HCT116 (cell line): ENCODE results near the gene VAV2. TPM values are rescaled to one million over a fixed set of nuclear protein-coding genes. Genes with fewer than 3 reads are reported as not detected.

Source experiments
- ATAC-seq: fragments of 200-7000 bp; cut with Tn5 transposase; 2 replicates; pipeline ENCODE4 v1.9.1; 2020; ENCODE audit warnings: mild to moderate bottlenecking, moderate library complexity
- BruUV-seq: library from RNA; stranded (reverse); fragments of 400-500 nt; replicated peaks from 2 replicates; lab custom pipeline; 2021; lab: Mats Ljungman, UMichigan
- CTCF ChIA-PET: fragments of 300-600 bp; sonication (Branson Sonifier 250); formaldehyde crosslinking; loops from one replicate; lab custom pipeline; 2021; ENCODE audit warnings: antibody characterized with exemption; lab: Charles Lee
- POLR2A ChIA-PET: fragments of 300-600, 350-600 bp; sonication (Branson Sonifier 250); formaldehyde crosslinking; loops from one replicate; lab custom pipeline; 2021; ENCODE audit warnings: antibody characterized with exemption; lab: Charles Lee
- RAD21 ChIA-PET, 2 experiments: fragments of 300-600 bp; sonication (Branson Sonifier 250); formaldehyde crosslinking; loops; one replicate each; lab custom pipeline; 2023; ENCODE audit warnings: low total read pairs in 2 of 2; ENCODE audit not compliant: uncharacterized antibody in 2 of 2, unreplicated experiment in 2 of 2, low non-redundant PET in 1 of 2; lab: Charles Lee
- DNase-seq: peaks from one replicate; pipeline ENCODE4 v3.0.0-alpha.2; 2010; ENCODE audit warnings: low read depth, low spot score
- H2AFZ ChIP-seq: fragments of 200-600 bp; shearing (Covaris generic), sonication (generic); 2 replicates; pipeline ENCODE4 v1.6.1; 2017; ENCODE audit warnings: low read depth, mixed run types, mixed read lengths, antibody characterized with exemption, low read length; ENCODE audit not compliant: poor library complexity, severe bottlenecking
- H3K27ac ChIP-seq: 2 replicates; pipeline ENCODE4 v1.5.1; 2012; ENCODE audit warnings: low read depth, low read length
- H3K27me3 ChIP-seq: fragments of 200-600 bp; sonication (generic); 2 replicates; pipeline ENCODE4 v1.6.1; 2016; ENCODE audit warnings: mixed run types, low read length, mixed read lengths; ENCODE audit not compliant: insufficient read depth
- H3K36me3 ChIP-seq, 2 experiments: fragments of 200-500 bp in 1 of 2; fragments of 200-600 bp in 1 of 2; sonication (Bioruptor generic) in 1 of 2; sonication (generic) in 1 of 2; 2 replicates each; pipeline versions ENCODE4 v1.5.1 to v1.6.1; 2014 to 2016; ENCODE audit warnings: low read length in 2 of 2, inconsistent platforms in 1 of 2, mixed read lengths in 1 of 2, mixed run types in 1 of 2; ENCODE audit not compliant: insufficient read depth in 2 of 2, control insufficient read depth in 1 of 2
- H3K4me1 ChIP-seq, 2 experiments: fragments of 200-600 bp in 1 of 2; sonication (generic) in 1 of 2; 2 replicates each; pipeline versions ENCODE4 v1.5.1 to v1.6.1; 2012 to 2017; ENCODE audit warnings: low read length in 2 of 2, inconsistent platforms in 1 of 2, mild to moderate bottlenecking in 1 of 2, mixed read lengths in 1 of 2, mixed run types in 1 of 2, moderate library complexity in 1 of 2; ENCODE audit not compliant: insufficient read depth in 2 of 2, control insufficient read depth in 1 of 2
- H3K4me2 ChIP-seq: fragments of 200-600 bp; sonication (generic); 2 replicates; pipeline ENCODE4 v1.6.1; 2017; ENCODE audit warnings: mixed run types, low read length, mixed read lengths
- H3K4me3 ChIP-seq, 2 experiments: fragments of 200-600 bp in 1 of 2; sonication (generic) in 1 of 2; replicated peaks in 1 of 2; 2 replicates each; pipeline ENCODE4 v1.5.1; 2011 to 2016; ENCODE audit warnings: low read length in 2 of 2, control low read depth in 1 of 2, low read depth in 1 of 2, mild to moderate bottlenecking in 1 of 2, mixed read lengths in 1 of 2, mixed run types in 1 of 2
- H3K79me2 ChIP-seq: fragments of 200-600 bp; sonication (generic); 2 replicates; pipeline ENCODE4 v1.6.1; 2017; ENCODE audit warnings: mild to moderate bottlenecking, mixed run types, low read length, moderate library complexity, mixed read lengths; ENCODE audit not compliant: insufficient read depth
- H3K9ac ChIP-seq: fragments of 200-600 bp; sonication (generic); 2 replicates; pipeline ENCODE4 v1.6.1; 2016; ENCODE audit warnings: low read length, mixed read lengths
- H3K9me2 ChIP-seq: fragments of 200-600 bp; sonication (generic), shearing (Covaris generic); 2 replicates; pipeline ENCODE4 v1.6.1; 2017; ENCODE audit warnings: mixed run types, mild to moderate bottlenecking, moderate library complexity; ENCODE audit not compliant: insufficient read depth
- H3K9me3 ChIP-seq, 2 experiments: fragments of 200-500 bp in 1 of 2; fragments of 200-600 bp in 1 of 2; sonication (Bioruptor generic) in 1 of 2; sonication (generic) in 1 of 2; 2 replicates each; pipeline ENCODE4 v1.6.1; 2014 to 2017; ENCODE audit warnings: low read length in 2 of 2, mixed read lengths in 2 of 2, inconsistent platforms in 1 of 2, low read depth in 1 of 2, mild to moderate bottlenecking in 1 of 2, mixed run types in 1 of 2, moderate library complexity in 1 of 2; ENCODE audit not compliant: control insufficient read depth in 1 of 2, insufficient read depth in 1 of 2
- H4K20me1 ChIP-seq: fragments of 200-600 bp; sonication (generic), shearing (Covaris generic); 2 replicates; pipeline ENCODE4 v1.6.1; 2017; ENCODE audit warnings: mixed run types, mild to moderate bottlenecking, moderate library complexity; ENCODE audit not compliant: insufficient read depth
- ATF3 ChIP-seq: IDR thresholded peaks from 2 replicates; pipeline ENCODE4 v1.6.1; 2012
- CBX3 ChIP-seq: IDR thresholded peaks from 2 replicates; pipeline ENCODE4 v1.6.1; 2012; ENCODE audit warnings: low read depth
- CEBPB ChIP-seq: IDR thresholded peaks from 2 replicates; pipeline ENCODE4 v1.6.1; 2012; ENCODE audit warnings: low read depth
- EGR1 ChIP-seq: IDR thresholded peaks from 2 replicates; pipeline ENCODE4 v1.6.1; 2012; ENCODE audit warnings: low read depth
- ELF1 ChIP-seq: IDR thresholded peaks from 2 replicates; pipeline ENCODE4 v1.6.1; 2012; ENCODE audit warnings: low read depth, borderline replicate concordance
- EZH2 ChIP-seq: fragments of 200-600 bp; sonication (generic); IDR thresholded peaks from 2 replicates; pipeline ENCODE4 v1.6.1; 2017; ENCODE audit warnings: antibody characterized with exemption, mixed run types
- EZH2phosphoT487 ChIP-seq: fragments of 200-600 bp; IDR thresholded peaks from 2 replicates; pipeline ENCODE4 v1.6.1; 2018; ENCODE audit warnings: antibody characterized with exemption, borderline replicate concordance
- JUND ChIP-seq: IDR thresholded peaks from 2 replicates; pipeline ENCODE4 v1.6.1; 2012
- MAX ChIP-seq: IDR thresholded peaks from 2 replicates; pipeline ENCODE4 v1.6.1; 2012
- POLR2A ChIP-seq: IDR thresholded peaks from 2 replicates; pipeline ENCODE4 v1.7.0; 2011; ENCODE audit warnings: borderline replicate concordance; ENCODE audit not compliant: insufficient read depth, insufficient read length; ENCODE audit errors: extremely low read depth
- RAD21 ChIP-seq: IDR thresholded peaks from 2 replicates; pipeline ENCODE4 v1.6.1; 2012; ENCODE audit warnings: low read depth, mild to moderate bottlenecking
- SIN3A ChIP-seq: IDR thresholded peaks from 2 replicates; pipeline ENCODE4 v1.6.1; 2012; ENCODE audit warnings: low read depth
- SP1 ChIP-seq: IDR thresholded peaks from 2 replicates; pipeline ENCODE4 v1.6.1; 2012; ENCODE audit warnings: low read depth
- TCF7L2 ChIP-seq: IDR thresholded peaks from 2 replicates; pipeline ENCODE4 v1.7.0; 2011; ENCODE audit warnings: borderline replicate concordance, inconsistent platforms; ENCODE audit not compliant: insufficient read depth, insufficient read length; ENCODE audit errors: extremely low read depth
- YY1 ChIP-seq: IDR thresholded peaks from 2 replicates; pipeline ENCODE4 v1.6.1; 2011; ENCODE audit warnings: low read length, low read depth, moderate library complexity, mild to moderate bottlenecking; ENCODE audit not compliant: insufficient replicate concordance; ENCODE audit errors: extremely low read depth
- ZFX ChIP-seq: fragments of 450-650 bp; IDR thresholded peaks from 2 replicates; pipeline ENCODE4 v1.6.1; 2017
- ZNF274 ChIP-seq: fragments of 200-500 bp; sonication (Bioruptor generic); IDR thresholded peaks from 2 replicates; pipeline ENCODE4 v1.6.1; 2014; ENCODE audit warnings: mild to moderate bottlenecking, low read depth, low read length, inconsistent platforms
- intact Hi-C: fragments of 100-400 bp; cut with micrococcal nuclease; formaldehyde crosslinking; loops from 2 replicates; pipeline ENCODE4 v1.10.0; 2022
- total RNA-seq: library from RNA; stranded (reverse); gene quantifications from one replicate; pipeline ENCODE4 v1.2.1, GENCODE V29; 2021; ENCODE audit not compliant: unreplicated experiment
- TF ChIP-seq, protein P1 (sequence below), 3 experiments: fragments of 200-600 bp in 1 of 3; sonication (generic) in 1 of 3; IDR thresholded peaks in 2 of 3; conservative IDR thresholded peaks in 1 of 3; 2 replicates each; pipeline ENCODE4 v1.5.1; 2012 to 2017; ENCODE audit warnings: low read depth in 2 of 3, low read length in 2 of 3, antibody characterized with exemption in 1 of 3, borderline replicate concordance in 1 of 3, control low read depth in 1 of 3, mild to moderate bottlenecking in 1 of 3, mixed read lengths in 1 of 3, mixed run types in 1 of 3, moderate library complexity in 1 of 3; ENCODE audit not compliant: insufficient read depth in 1 of 3
- TF ChIP-seq, protein P2 (sequence below): IDR thresholded peaks from 2 replicates; pipeline ENCODE4 v1.6.1; 2011; ENCODE audit warnings: mild to moderate bottlenecking, low read length, moderate library complexity; ENCODE audit not compliant: insufficient replicate concordance; ENCODE audit errors: extremely low read depth
- TF ChIP-seq, protein P3 (sequence below): IDR thresholded peaks from 2 replicates; pipeline ENCODE4 v1.6.1; 2012; ENCODE audit warnings: low read depth

VAV2 gene
- total RNA-seq, 1 experiment from 2014 or later = 33.2 TPM

DNA sequence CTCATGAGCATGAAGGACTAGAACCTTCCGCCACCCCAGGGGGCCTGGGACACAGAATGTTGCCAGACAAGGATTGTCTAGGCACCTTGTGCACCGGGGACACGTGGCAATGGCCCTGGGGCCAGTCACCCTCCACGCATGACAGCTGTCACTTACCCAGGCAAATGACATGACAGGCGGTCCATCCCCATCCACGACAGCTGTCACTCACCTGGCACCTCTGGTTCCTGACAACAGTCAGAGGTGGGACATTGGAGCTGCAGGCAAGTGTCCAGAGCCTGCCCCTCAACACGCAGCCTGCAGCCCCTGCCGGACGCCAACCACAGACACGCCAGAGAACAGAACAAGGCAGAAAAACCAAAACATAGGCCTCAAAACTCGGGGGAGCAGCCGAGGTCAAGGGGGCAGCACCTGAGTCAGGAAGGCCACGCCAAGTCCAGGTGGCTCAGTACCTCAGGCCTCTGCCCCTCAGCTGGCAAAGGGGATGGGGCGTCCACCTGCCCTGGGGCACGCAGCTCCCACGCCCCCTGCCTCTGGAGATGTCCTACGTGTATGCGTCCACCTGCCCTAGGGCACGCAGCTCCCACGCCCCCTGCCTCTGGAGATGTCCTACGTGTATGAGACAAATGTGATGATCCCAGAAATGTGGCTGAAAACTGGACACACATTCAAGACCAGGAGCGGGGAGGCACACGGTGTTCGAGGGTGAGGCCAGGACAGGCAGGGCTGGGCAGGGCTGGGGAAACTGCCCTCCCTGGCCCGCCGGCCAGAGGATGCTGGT lies 14.5 kb downstream of the VAV2 start:
- no peaks in the 10 kb centered on the region for H4K20me1 ChIP-seq
- POLR2A ChIA-PET = no interaction called here
- no peaks in the 10 kb centered on the region for H3K9me3 ChIP-seq
- no peak overlapping the region for H3K9ac ChIP-seq
- no peaks in the 10 kb centered on the region for H3K36me3 ChIP-seq
- intact Hi-C loops = no loop called here
- RAD21 ChIA-PET = no interaction called here
- no peak overlapping the region for H3K4me3 ChIP-seq
- TF ChIP-seq ATF3 (no peak), ZFX (no peak), CBX3 (no peak), EZH2 (no peak), RAD21 (no peak), MAX (no peak), YY1 (no peak), JUND (no peak), EGR1 (no peak), SIN3A (no peak), POLR2A (no peak), ZNF274 (no peak), CEBPB (no peak), SP1 (no peak), EZH2phosphoT487 (no peak), ELF1 (no peak), TCF7L2 (no peak)
- TF ChIP-seq, protein P1, sequence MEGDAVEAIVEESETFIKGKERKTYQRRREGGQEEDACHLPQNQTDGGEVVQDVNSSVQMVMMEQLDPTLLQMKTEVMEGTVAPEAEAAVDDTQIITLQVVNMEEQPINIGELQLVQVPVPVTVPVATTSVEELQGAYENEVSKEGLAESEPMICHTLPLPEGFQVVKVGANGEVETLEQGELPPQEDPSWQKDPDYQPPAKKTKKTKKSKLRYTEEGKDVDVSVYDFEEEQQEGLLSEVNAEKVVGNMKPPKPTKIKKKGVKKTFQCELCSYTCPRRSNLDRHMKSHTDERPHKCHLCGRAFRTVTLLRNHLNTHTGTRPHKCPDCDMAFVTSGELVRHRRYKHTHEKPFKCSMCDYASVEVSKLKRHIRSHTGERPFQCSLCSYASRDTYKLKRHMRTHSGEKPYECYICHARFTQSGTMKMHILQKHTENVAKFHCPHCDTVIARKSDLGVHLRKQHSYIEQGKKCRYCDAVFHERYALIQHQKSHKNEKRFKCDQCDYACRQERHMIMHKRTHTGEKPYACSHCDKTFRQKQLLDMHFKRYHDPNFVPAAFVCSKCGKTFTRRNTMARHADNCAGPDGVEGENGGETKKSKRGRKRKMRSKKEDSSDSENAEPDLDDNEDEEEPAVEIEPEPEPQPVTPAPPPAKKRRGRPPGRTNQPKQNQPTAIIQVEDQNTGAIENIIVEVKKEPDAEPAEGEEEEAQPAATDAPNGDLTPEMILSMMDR (IDR thresholded peaks at IDR 0.05 in 2 of 3, conservative IDR thresholded peaks at IDR 0.05 in 1 of 3; ENCODE audit: borderline replicate concordance in 1 of 3, insufficient read depth in 1 of 3, low read depth in 2 of 3, low read length in 2 of 3) = no peak
- TF ChIP-seq, protein P2, sequence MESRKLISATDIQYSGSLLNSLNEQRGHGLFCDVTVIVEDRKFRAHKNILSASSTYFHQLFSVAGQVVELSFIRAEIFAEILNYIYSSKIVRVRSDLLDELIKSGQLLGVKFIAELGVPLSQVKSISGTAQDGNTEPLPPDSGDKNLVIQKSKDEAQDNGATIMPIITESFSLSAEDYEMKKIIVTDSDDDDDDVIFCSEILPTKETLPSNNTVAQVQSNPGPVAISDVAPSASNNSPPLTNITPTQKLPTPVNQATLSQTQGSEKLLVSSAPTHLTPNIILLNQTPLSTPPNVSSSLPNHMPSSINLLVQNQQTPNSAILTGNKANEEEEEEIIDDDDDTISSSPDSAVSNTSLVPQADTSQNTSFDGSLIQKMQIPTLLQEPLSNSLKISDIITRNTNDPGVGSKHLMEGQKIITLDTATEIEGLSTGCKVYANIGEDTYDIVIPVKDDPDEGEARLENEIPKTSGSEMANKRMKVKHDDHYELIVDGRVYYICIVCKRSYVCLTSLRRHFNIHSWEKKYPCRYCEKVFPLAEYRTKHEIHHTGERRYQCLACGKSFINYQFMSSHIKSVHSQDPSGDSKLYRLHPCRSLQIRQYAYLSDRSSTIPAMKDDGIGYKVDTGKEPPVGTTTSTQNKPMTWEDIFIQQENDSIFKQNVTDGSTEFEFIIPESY = no peak
- TF ChIP-seq, protein P3, sequence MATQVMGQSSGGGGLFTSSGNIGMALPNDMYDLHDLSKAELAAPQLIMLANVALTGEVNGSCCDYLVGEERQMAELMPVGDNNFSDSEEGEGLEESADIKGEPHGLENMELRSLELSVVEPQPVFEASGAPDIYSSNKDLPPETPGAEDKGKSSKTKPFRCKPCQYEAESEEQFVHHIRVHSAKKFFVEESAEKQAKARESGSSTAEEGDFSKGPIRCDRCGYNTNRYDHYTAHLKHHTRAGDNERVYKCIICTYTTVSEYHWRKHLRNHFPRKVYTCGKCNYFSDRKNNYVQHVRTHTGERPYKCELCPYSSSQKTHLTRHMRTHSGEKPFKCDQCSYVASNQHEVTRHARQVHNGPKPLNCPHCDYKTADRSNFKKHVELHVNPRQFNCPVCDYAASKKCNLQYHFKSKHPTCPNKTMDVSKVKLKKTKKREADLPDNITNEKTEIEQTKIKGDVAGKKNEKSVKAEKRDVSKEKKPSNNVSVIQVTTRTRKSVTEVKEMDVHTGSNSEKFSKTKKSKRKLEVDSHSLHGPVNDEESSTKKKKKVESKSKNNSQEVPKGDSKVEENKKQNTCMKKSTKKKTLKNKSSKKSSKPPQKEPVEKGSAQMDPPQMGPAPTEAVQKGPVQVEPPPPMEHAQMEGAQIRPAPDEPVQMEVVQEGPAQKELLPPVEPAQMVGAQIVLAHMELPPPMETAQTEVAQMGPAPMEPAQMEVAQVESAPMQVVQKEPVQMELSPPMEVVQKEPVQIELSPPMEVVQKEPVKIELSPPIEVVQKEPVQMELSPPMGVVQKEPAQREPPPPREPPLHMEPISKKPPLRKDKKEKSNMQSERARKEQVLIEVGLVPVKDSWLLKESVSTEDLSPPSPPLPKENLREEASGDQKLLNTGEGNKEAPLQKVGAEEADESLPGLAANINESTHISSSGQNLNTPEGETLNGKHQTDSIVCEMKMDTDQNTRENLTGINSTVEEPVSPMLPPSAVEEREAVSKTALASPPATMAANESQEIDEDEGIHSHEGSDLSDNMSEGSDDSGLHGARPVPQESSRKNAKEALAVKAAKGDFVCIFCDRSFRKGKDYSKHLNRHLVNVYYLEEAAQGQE = no peak
- no peak for DNase-seq
- H3K27me3 ChIP-seq = no peaks in the 10 kb centered on the region
- H3K79me2 ChIP-seq = peaks cover 93% of the 10 kb centered on the region
- no peak overlapping the region for H2AFZ ChIP-seq
- no peak for ATAC-seq
- no peaks in the 10 kb centered on the region for H3K4me1 ChIP-seq
- no peak overlapping the region for H3K27ac ChIP-seq
- no peak overlapping the region for H3K4me2 ChIP-seq
- no TSS peak for BruUV-seq
- CTCF ChIA-PET = no interaction called here
- no peaks in the 10 kb centered on the region for H3K9me2 ChIP-seq
